ENCODE results near the gene CMIP.
"Not testable (repeated sequence)": the region's sequence is repeated elsewhere in the genome, so short reads cannot be mapped to it uniquely, and the experiment has no call there.

The CMIP gene

DNA sequence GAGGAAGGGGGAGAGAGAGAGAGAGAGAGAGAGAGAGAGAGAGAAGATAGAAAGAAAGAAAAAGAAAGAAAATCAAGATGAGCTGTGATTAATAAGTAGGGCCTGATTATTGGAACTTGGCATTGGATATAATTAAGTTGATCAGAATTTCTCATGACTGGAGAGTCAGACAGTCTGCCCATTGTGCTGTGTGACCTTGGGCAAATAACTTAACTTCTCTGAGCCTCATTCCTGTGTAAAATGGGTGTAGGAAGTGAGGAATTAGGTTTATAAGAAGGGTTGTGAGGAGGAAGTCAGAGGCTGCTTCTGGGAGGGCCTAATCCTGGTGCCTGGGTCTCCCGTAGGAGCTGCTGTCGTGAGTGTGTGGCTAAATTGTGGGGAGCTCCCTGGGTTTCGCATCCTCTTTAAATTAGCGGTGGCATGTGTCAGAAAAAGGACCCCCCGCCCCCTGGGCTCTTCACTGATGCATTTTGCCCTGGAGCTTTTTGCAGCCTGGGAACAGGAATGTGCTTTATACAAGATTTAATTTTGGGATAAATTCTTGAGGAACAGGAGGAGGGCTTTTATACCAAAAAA lies 76.0 kb downstream of the CMIP start:
- DNase-seq: no peak

GRCh38 chr16:81521141-81521626 lies 76.6 kb downstream of the CMIP start:
- no peak for DNase-seq

GRCh38 chr16:81522108-81522701 lies 77.6 kb downstream of the CMIP start:
- no peak for DNase-seq

DNA sequence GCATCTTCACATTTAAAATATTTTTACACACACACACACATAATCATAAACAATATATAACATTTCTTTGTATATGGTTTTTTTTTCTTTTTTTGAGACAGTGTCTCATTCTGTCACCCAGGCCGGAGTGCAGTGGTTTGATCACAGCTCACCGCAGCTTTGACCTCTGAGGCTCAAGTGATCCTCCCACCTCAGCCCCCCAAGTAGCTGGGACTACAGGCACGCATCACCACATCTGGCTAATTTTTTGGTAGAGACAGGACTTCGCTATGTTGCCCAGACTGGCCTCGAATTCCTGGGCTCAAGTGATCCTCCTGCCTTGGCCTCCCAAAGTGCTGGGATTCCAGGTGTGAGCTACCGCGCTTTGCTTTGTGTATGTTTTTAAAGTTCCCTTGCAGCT lies 78.2 kb downstream of the CMIP start:
- not testable (repeated sequence) for DNase-seq

- no peak for DNase-seq
These were observed 78.9 kb downstream of the CMIP start for GRCh38 chr16:81523387-81524115.

GRCh38 chr16:81524382-81524781 lies 79.8 kb downstream of the CMIP start:
- DNase-seq: no peak

DNA sequence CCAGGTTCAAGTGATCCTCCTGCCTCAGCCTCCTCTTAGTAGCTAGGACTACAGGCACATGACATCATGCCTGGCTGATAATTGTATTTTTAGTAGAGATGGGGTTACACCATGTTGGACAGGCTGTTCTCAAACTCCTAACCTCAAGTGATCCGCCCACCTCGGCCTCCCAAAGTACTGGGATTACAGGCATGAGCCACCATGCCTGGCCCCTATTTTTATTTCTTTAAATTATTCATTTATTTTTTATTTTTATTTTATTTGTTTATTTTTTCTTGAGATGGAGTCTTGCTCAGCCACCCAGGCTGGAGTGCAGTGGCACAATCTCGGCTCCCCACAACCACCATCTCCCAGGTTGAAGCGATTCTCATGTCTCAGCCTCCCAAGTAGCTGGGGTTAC lies 80.3 kb downstream of the CMIP start:
- DNase-seq: not testable (repeated sequence)

GRCh38 chr16:81526199-81526598 lies 81.6 kb downstream of the CMIP start:
- DNase-seq: no peak

DNA sequence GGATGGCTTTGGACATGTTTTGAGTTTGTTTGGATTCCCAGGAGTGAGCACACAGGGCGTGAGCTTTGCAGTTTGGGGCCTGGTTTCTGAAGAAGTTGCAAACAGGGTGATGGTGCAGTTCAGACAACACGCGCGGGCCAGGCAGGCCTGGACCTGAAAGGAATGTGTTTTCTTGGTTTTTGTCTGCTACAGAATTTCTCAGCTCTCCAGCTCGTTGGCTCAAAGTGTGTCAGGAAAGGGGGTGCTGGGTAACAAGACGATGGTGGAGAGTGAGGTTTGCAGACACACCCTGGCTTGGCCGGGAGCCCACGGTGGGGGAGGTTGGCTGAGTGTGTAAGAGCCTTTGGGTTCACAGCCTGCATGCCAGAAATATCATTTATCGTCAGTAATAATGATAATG lies 82.3 kb downstream of the CMIP start:
- DNase-seq: no peak

GRCh38 chr16:81527477-81528178 lies 83.0 kb downstream of the CMIP start:
- no peak for DNase-seq

GRCh38 chr16:81528256-81528655 lies 83.6 kb downstream of the CMIP start:
- no peak for DNase-seq

GRCh38 chr16:81530296-81530721 lies 85.7 kb downstream of the CMIP start:
- no peak for DNase-seq

- DNase-seq: no peak
These were observed 86.2 kb downstream of the CMIP start for GRCh38 chr16:81530814-81531213.

GRCh38 chr16:81531419-81531821 lies 86.8 kb downstream of the CMIP start:
- no peak for DNase-seq

GRCh38 chr16:81532491-81533174 lies 88.0 kb downstream of the CMIP start:
- DNase-seq: no peak

DNA sequence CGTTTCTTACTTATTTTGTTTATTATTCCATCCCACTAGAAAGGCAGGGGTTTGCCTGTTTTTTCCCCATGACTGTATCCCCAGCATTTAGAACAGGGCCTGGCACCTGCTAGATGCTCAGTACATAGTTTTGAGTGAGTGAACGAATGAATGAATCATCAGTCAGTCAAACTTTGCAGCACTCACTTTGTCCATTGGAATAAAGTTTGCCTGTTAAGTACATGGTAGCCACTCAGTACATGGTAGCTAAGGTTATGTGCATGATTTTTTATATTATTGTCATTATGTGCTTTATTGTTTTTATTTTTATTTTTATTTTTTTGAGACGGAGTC lies 88.5 kb downstream of the CMIP start:
- no peak for DNase-seq

DNA sequence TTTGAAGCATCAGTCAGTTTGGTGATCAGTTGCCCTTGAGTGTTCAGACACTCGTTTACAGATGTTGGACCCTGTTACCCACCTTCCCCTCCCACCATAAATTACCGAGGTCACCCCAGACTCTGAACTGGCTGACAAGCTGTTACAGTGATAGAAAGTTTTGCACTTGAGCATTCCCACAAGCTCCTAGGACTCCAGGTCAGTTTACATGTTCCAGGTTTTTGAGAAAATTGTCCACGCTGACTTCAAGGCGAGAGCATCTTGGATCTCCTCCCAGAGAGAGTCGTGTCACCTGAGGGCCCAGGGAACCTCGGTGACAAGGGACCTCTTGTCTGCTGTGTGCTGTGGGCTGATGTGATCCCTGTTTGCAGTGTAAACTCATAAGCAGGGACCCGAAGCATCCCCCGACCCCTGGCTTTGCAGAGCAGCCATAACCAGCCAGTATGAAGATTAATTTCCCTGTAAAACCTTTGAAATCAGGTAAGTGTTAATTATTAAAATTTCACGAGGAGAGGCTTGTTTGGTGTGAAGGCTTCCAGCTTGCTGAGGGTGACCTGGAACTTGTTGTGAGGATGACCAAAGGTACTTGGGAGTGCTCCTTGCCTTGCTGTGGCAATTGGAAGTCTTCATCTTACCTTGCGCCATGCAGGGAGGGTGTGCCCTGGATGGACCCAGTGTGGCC lies 91.2 kb downstream of the CMIP start:
- DNase-seq: no peak

- no peak for DNase-seq
These were observed 92.0 kb downstream of the CMIP start for GRCh38 chr16:81536648-81537047.

GRCh38 chr16:81537721-81538561 lies 93.3 kb downstream of the CMIP start:
- no peak for DNase-seq

DNA sequence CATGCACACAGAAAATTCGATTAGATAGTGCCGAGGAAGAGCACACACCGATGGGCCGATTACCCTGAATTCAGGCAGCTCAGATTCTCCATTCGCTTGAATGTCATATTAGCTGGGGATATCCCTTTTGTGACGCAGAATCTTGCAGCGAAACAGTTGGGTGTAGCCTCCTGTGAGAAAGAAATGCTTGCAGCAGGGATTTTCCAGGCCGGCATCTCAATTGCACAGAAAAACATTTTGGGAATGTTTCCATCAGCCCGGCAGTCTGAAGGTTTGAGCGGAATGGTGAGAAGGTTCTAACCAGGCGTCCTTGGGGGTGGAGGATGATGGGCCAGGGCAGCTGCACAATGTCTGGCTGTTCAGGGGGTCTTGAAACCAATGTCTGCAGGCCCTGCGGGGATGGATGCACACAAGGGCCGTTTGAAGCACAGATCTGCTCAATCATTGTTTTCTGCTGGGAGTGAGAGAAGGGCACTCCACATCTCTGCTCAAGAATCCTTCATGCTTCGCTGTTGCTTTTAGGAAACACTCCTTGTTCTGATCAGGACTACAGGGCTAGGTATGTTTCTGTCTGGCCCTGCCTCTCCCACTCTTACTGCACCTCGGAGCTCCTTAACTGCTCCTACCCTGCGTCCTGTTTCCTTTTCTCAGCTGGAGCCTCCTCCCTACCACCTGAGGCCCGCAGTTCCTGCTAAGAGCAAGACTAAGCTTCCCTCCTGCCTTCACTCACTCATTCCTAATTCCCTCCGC lies 94.6 kb downstream of the CMIP start:
- DNase-seq: no peak
